Right atrium auricular region (tissue), 2 donors: ENCODE results near the gene GAL3ST2. TPM values are rescaled to one million over a fixed set of nuclear protein-coding genes. Genes with fewer than 3 reads are reported as not detected.

Experiments
- DNase-seq: peaks from one replicate; pipeline ENCODE4 v3.0.0-alpha.2; 2019; ENCODE audit warnings: low spot score
- H3K27ac ChIP-seq, 2 donors: fragments of 200-600 bp; sonication (generic); 1 replicate in 1 of 2; 2 replicates in 1 of 2; pipeline ENCODE4 v1.5.1; 2016 to 2019
- H3K27me3 ChIP-seq, 2 donors: fragments of 200-600 bp; sonication (generic); one replicate each; pipeline versions ENCODE4 v1.5.1 to v1.6.0; 2017 to 2019
- H3K36me3 ChIP-seq: fragments of 200-600 bp; sonication (generic); one replicate; pipeline ENCODE4 v1.5.1; 2016
- H3K4me1 ChIP-seq, 2 donors: fragments of 200-600 bp; sonication (generic); one replicate each; pipeline versions ENCODE4 v1.5.1 to v1.6.0; 2017 to 2019
- H3K4me3 ChIP-seq, 2 donors: fragments of 200-600 bp; sonication (generic); 1 replicate in 1 of 2; 2 replicates in 1 of 2; pipeline ENCODE4 v1.5.1; 2017 to 2019; ENCODE audit warnings: mild to moderate bottlenecking in 1 of 2, moderate library complexity in 1 of 2
- H3K9me3 ChIP-seq, 2 donors: fragments of 200-600 bp; sonication (generic); one replicate each; pipeline ENCODE4 v1.5.1; 2019
- total RNA-seq, 2 donors: library from RNA; depleted of rRNA; stranded (reverse); fragments of >200 nt; gene quantifications; one replicate each; pipeline ENCODE4 v1.1.0, GENCODE V29; 2016
- TF ChIP-seq, protein P1 (sequence below), 2 donors: fragments of 200-600 bp; sonication (generic); IDR thresholded peaks; one replicate each; pipeline ENCODE4 v1.5.1; 2019; ENCODE audit warnings: antibody characterized with exemption in 2 of 2

The GAL3ST2 gene
- total RNA-seq, 2 donors from 2014 or later = 0.56 to 1.1 TPM

DNA sequence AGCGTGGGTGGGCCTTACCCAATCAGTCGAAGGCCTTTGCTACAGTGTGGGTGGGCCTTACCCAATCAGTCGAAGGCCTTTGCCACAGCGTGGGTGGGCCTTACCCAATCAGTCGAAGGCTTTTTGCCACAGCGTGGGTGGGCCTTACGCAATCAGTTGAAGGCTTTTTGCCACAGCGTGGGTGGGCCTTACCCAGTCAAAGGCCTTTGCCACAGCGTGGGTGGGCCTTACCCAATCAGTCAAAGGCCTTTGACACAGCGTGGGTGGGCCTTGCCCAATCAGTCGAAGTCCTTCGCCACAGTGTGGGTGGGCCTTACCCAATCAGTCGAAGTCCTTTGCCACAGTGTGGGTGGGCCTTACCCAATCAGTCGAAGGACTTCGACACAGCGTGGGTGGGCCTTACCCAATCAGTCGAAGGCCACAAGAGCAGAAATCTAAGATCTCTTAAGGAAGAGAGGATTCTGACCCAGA, 16.3 kb upstream of the GAL3ST2 start:
- Histone ChIP-seq H3K27me3 (no peaks in the 10 kb centered on the region), H3K9me3 (no peaks in the 10 kb centered on the region), H3K4me1 (no peaks in the 10 kb centered on the region), H3K36me3 (peaks cover 17% of the 10 kb centered on the region), H3K4me3 (no peak overlapping the region), H3K27ac (no peak overlapping the region)
- TF ChIP-seq, protein P1, sequence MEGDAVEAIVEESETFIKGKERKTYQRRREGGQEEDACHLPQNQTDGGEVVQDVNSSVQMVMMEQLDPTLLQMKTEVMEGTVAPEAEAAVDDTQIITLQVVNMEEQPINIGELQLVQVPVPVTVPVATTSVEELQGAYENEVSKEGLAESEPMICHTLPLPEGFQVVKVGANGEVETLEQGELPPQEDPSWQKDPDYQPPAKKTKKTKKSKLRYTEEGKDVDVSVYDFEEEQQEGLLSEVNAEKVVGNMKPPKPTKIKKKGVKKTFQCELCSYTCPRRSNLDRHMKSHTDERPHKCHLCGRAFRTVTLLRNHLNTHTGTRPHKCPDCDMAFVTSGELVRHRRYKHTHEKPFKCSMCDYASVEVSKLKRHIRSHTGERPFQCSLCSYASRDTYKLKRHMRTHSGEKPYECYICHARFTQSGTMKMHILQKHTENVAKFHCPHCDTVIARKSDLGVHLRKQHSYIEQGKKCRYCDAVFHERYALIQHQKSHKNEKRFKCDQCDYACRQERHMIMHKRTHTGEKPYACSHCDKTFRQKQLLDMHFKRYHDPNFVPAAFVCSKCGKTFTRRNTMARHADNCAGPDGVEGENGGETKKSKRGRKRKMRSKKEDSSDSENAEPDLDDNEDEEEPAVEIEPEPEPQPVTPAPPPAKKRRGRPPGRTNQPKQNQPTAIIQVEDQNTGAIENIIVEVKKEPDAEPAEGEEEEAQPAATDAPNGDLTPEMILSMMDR (IDR thresholded peaks at IDR 0.05) = no peak
- DNase-seq = no peak

DNA sequence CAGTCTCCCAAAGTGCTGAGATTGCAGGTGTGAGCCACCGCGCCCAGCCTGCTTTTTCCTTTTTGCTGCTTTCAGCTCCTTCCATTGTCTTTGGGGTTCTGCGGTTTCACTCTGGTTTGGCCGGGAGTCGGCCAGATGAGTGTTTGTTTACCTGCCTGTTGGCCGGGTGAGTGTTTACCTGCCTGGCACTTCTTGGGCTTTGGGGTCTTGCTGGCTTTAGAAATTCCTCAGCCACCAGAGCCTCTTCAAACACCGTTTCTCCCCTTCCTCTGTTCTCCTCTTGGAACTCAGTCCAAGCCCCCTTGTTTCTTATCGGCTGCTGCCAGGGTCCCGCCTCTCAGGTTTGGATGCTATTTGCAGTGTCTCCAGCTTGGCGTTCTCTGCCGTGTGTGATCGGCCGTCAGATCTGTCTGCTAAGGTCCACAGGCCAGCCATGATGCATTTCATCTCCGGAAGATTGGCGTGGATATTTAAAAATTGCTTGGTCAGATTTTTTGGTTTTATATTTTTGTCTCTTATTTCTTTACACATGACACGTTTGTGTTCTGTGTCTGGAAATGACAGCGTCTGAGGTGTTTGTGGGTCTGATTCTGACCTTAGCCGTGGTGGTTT, 14.2 kb upstream of the GAL3ST2 start:
- Histone ChIP-seq H3K4me1 (no peaks in the 10 kb centered on the region), H3K4me3 (no peak overlapping the region), H3K36me3 (no peaks in the 10 kb centered on the region), H3K9me3 (no peaks in the 10 kb centered on the region), H3K27ac (no peak overlapping the region), H3K27me3 (no peaks in the 10 kb centered on the region)
- DNase-seq = no peak
- TF ChIP-seq, protein P1 (IDR thresholded peaks at IDR 0.05) = no peak

DNA sequence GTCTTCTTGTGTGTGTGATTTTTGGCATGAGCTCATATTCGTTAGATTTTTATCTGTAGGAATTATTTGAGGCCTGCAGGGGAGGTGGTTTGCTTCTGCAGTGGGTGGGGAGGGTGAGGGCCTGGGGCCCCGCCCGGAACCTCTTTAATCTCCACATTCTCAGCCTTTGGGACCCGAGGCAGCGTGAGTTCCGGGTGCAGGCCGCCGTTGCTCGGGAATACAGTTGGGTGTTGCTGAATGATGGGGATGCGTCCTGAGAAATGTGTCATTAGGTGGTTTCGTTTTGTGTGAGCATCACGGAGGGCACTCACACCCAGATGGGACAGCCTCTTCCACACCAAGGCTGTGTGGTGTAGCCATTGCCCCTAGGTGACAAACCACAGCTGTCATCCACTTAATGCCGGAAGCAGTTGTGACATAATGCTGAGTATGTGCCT, 13.7 kb upstream of the GAL3ST2 start:
- TF ChIP-seq, protein P1 (IDR thresholded peaks at IDR 0.05) = no peak
- no peaks in the 10 kb centered on the region for H3K36me3 ChIP-seq
- no peak overlapping the region for H3K4me3 ChIP-seq
- H3K27ac ChIP-seq = no peak overlapping the region
- DNase-seq = no peak
- no peaks in the 10 kb centered on the region for H3K9me3 ChIP-seq
- H3K27me3 ChIP-seq = no peaks in the 10 kb centered on the region
- no peaks in the 10 kb centered on the region for H3K4me1 ChIP-seq

DNA sequence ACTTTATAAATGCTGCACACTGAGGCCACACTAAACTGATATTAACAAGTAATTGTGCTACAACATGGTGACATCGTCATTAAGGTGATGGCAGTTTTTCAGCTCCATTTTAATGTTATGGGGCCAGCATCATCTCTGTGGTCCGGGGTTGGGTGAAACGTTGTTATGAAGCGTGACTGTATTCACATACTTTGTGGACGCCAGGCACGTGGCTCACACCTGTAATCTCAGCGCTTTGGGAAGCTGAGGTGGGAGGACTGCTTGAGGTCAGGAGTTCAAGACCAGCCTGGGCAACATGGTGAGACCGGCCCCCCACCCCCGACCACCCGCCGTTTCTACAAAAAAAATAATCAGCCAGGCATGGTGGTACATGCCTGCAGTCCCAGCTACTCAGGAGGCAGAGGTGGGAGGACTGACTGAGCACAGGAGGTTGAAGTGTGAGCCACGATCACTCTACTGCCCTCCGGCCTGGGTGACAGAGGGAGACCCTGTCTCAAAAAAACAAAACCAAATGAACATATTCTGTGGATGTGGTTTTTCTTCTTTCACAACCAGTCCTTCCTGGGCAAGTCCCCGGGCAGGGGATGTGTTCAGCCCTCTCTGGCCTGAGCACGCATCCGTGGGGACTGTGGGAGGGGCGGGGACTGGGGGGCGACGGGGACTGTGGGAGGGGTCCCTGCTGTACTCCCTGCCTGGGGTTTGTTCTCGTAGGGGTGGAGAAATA, 12.9 kb upstream of the GAL3ST2 start:
- H3K4me3 ChIP-seq = no peak overlapping the region
- H3K9me3 ChIP-seq = no peaks in the 10 kb centered on the region
- no peaks in the 10 kb centered on the region for H3K27me3 ChIP-seq
- H3K4me1 ChIP-seq = no peaks in the 10 kb centered on the region
- no peak for DNase-seq
- H3K27ac ChIP-seq = no peak overlapping the region
- TF ChIP-seq, protein P1 (IDR thresholded peaks at IDR 0.05) = no peak
- H3K36me3 ChIP-seq = no peaks in the 10 kb centered on the region

DNA sequence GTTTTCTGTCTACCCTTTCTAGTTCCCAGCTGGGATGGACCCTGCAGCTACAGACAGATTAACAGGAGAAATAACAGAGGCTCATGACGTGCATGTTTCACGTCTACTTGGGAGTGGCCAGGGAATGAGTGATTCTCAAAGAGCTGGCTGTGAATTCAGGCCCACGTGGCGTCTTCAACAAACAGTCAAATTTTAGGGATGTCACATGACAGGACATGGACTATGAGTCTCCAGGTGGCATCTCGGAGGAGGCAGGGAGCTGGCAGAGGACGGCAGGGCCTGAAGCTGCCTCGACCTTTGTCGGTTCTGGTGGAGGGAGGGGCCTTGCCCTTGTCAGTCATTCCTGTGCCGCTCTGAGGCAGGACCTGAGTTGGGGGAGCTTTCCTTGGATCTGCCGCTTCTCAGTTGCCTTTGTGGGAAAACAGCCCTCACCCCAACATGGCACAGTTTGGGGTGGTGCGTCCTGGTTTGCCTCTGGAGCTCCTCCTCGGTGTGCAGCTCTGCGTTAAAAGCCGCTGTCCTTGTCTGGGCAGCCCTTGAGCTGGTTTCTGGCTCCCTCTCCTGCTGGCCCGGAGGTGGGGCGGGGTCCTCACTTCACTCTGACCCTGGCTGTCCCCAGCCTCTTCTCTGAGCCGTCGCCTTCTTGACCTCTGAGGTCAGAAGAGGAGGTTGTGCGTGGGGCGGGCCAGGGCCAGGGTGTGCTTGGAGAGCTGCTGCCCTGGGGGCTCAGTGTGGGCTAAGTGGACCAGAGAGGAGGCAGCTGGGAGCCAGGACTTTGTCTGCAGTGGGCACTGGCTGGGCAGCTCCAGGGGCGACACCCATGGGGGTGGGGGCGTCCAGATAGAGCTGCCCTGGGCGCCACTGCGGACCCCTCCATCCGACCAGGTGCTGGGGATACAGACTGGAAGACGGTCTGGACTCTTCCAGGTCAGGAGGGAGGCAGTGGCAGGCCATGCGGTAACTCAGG, 12.1 kb upstream of the GAL3ST2 start:
- Histone ChIP-seq H3K27me3 (no peaks in the 10 kb centered on the region), H3K36me3 (no peaks in the 10 kb centered on the region), H3K9me3 (no peaks in the 10 kb centered on the region), H3K4me1 (no peaks in the 10 kb centered on the region), H3K27ac (no peak overlapping the region), H3K4me3 (no peak overlapping the region)
- no peak for DNase-seq
- TF ChIP-seq, protein P1 (IDR thresholded peaks at IDR 0.05) = no peak
